ENCODE measurements around the gene SLC17A3.

SLC17A3 gene

GRCh38 chr6:25835442-25836283 is 38.4 kb downstream of the SLC17A3 start:
- DNase-seq = no peak

GRCh38 chr6:25834950-25835349 is 39.1 kb downstream of the SLC17A3 start:
- no peak for DNase-seq

GRCh38 chr6:25833136-25833535 is 40.9 kb downstream of the SLC17A3 start:
- no peak for DNase-seq

GRCh38 chr6:25832670-25833069 is 41.4 kb downstream of the SLC17A3 start:
- no peak for DNase-seq

GRCh38 chr6:25832307-25832662 is 41.8 kb downstream of the SLC17A3 start:
- no peak for DNase-seq

GRCh38 chr6:25831532-25832306 is 42.3 kb downstream of the SLC17A3 start, which contains the start of gene SLC17A1:
TSS of gene SLC17A1 (minus strand) at chr6:25832052. CDS start at chr6:25830557, 1,495 bp downstream.
- no peak for DNase-seq

GRCh38 chr6:25830458-25830857 is 43.6 kb downstream of the SLC17A3 start:
- DNase-seq = no peak

- no peak for DNase-seq
Measured at GRCh38 chr6:25829375-25829774, 44.7 kb downstream of the SLC17A3 start.

GRCh38 chr6:25821341-25821740 is 52.7 kb downstream of the SLC17A3 start:
- DNase-seq = no peak

GRCh38 chr6:25816252-25816651 is 57.8 kb downstream of the SLC17A3 start:
- no peak for DNase-seq

GRCh38 chr6:25815194-25815593 is 58.8 kb downstream of the SLC17A3 start:
- DNase-seq = no peak

- DNase-seq = no peak
Measured at GRCh38 chr6:25804804-25805203, 69.2 kb downstream of the SLC17A3 start.

- no peak for DNase-seq
Measured at GRCh38 chr6:25801436-25801835, 72.6 kb downstream of the SLC17A3 start.

Measured in DMS53 (cell line).